Gastroesophageal sphincter (tissue), 4 donors: ENCODE data around the gene TAT. TPM values are rescaled to one million over a fixed set of nuclear protein-coding genes. Genes with fewer than 3 reads are reported as not detected.

Experiments
- ATAC-seq: fragments of 150-250 bp; one replicate; pipeline ENCODE4 v1.9.1; 2016; ENCODE audit warnings: mild to moderate bottlenecking, moderate library complexity
- H3K27ac ChIP-seq, 4 donors: fragments of 200-600 bp; sonication (generic) in 3 of 4; 1 replicate in 3 of 4; 2 replicates in 1 of 4; pipeline ENCODE4 v1.5.1; 2016 to 2019
- H3K27me3 ChIP-seq: fragments of 200-600 bp; sonication (generic); one replicate; pipeline ENCODE4 v1.5.1; 2019
- H3K36me3 ChIP-seq, 2 donors: fragments of 200-600 bp; sonication (generic); one replicate each; pipeline ENCODE4 v1.5.1; 2019; ENCODE audit warnings: control low read depth in 1 of 2
- H3K4me1 ChIP-seq, 3 donors: fragments of 200-600 bp; sonication (generic); 1 replicate in 2 of 3; 2 replicates in 1 of 3; pipeline ENCODE4 v1.5.1; 2016 to 2019; ENCODE audit warnings: control low read depth in 2 of 3
- H3K4me3 ChIP-seq, 2 donors: fragments of 200-600 bp; sonication (generic); one replicate each; pipeline ENCODE4 v1.5.1; 2019; ENCODE audit warnings: mild to moderate bottlenecking in 1 of 2, moderate library complexity in 1 of 2
- H3K9me3 ChIP-seq, 3 donors: fragments of 200-600 bp; sonication (generic); one replicate each; pipeline ENCODE4 v1.5.1; 2017 to 2019; ENCODE audit warnings: control low read depth in 2 of 3
- EP300 ChIP-seq: sonication (generic); formaldehyde crosslinking; IDR thresholded peaks from one replicate; pipeline ENCODE4 v1.6.1; 2017; ENCODE audit warnings: antibody characterized with exemption, mild to moderate bottlenecking
- POLR2A ChIP-seq, 2 donors: fragments of 450-650 bp; IDR thresholded peaks; one replicate each; pipeline ENCODE4 v1.6.1; 2017; ENCODE audit warnings: antibody characterized with exemption in 2 of 2, mild to moderate bottlenecking in 2 of 2, moderate library complexity in 1 of 2
- POLR2AphosphoS5 ChIP-seq: sonication (generic); formaldehyde crosslinking; IDR thresholded peaks from one replicate; pipeline ENCODE4 v1.6.1; 2017; ENCODE audit warnings: antibody characterized with exemption
- WGBS, 2 donors: methylation state at CpG; one replicate each; pipeline ENCODE4 v1.1.5; 2018; ENCODE audit warnings: low coverage in 1 of 2; 5-methylcytosine and 5-hydroxymethylcytosine counted together
- total RNA-seq, 4 donors: library from RNA; depleted of rRNA; stranded (reverse); fragments of >200 nt; gene quantifications; one replicate each; pipeline ENCODE4 v1.1.0, GENCODE V29; 2016
- TF ChIP-seq, protein P1 (sequence below), 4 experiments: fragments of 200-600 bp in 2 of 4; fragments of 450-650 bp in 2 of 4; sonication (generic) in 1 of 4; IDR thresholded peaks; one replicate each; pipeline ENCODE4 v1.5.1; 2017 to 2019; ENCODE audit warnings: antibody characterized with exemption in 4 of 4, mild to moderate bottlenecking in 2 of 4, moderate library complexity in 2 of 4

TAT gene
- total RNA-seq, 4 donors from 2014 or later: not detected

- WGBS, 2 donors: 60 to 67% methylated on average over 1 of the region's 1 CpG
- no peak overlapping the region for H3K4me3 ChIP-seq
- H3K4me1 ChIP-seq: no peaks in the 10 kb centered on the region
- H3K27me3 ChIP-seq: no peaks in the 10 kb centered on the region
- TF ChIP-seq POLR2AphosphoS5 (no peak), POLR2A (IDR thresholded peaks at IDR 0.05) (no peak), EP300 (no peak)
- TF ChIP-seq, protein P1, sequence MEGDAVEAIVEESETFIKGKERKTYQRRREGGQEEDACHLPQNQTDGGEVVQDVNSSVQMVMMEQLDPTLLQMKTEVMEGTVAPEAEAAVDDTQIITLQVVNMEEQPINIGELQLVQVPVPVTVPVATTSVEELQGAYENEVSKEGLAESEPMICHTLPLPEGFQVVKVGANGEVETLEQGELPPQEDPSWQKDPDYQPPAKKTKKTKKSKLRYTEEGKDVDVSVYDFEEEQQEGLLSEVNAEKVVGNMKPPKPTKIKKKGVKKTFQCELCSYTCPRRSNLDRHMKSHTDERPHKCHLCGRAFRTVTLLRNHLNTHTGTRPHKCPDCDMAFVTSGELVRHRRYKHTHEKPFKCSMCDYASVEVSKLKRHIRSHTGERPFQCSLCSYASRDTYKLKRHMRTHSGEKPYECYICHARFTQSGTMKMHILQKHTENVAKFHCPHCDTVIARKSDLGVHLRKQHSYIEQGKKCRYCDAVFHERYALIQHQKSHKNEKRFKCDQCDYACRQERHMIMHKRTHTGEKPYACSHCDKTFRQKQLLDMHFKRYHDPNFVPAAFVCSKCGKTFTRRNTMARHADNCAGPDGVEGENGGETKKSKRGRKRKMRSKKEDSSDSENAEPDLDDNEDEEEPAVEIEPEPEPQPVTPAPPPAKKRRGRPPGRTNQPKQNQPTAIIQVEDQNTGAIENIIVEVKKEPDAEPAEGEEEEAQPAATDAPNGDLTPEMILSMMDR (IDR thresholded peaks at IDR 0.05): no peak
- no peaks in the 10 kb centered on the region for H3K9me3 ChIP-seq
- no peak overlapping the region for H3K27ac ChIP-seq
- no peak for ATAC-seq
- H3K36me3 ChIP-seq: no peaks in the 10 kb centered on the region
These were observed 21.5 kb downstream of the TAT start for GRCh38 chr16:71555230-71555891.

- no peaks in the 10 kb centered on the region for H3K9me3 ChIP-seq
- no peaks in the 10 kb centered on the region for H3K36me3 ChIP-seq
- no peak overlapping the region for H3K4me3 ChIP-seq
- 42 to 49% methylated on average over 6 of the region's 6 CpGs for WGBS, 2 donors
- TF ChIP-seq POLR2A (IDR thresholded peaks at IDR 0.05) (no peak), POLR2AphosphoS5 (no peak), EP300 (no peak)
- TF ChIP-seq, protein P1 (IDR thresholded peaks at IDR 0.05): no peak
- no peaks in the 10 kb centered on the region for H3K4me1 ChIP-seq
- H3K27me3 ChIP-seq: peaks cover 4% of the 10 kb centered on the region
- no peak overlapping the region for H3K27ac ChIP-seq
- no peak for ATAC-seq
These were observed 24.0 kb downstream of the TAT start for GRCh38 chr16:71552698-71553503.

DNA sequence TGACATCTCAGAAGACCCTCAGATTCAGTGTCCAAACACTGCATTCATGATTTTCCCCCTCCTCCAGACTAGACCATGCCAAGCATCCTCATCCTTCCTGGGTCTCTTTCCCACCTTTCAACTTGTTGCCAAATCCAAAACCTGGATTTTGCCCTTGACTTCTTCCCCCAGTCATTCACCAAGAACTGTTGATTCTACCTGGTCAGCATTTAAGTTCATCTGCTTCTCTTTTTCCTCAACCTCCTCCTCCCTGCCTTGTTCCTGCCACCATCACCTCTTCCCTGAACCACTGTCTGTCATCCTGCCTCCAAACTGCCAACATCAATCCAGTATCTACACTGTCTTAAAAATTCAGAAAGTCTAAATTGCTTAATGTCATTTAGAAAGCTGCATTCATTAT is 29.7 kb downstream of the TAT start:
- no peak overlapping the region for H3K4me3 ChIP-seq
- TF ChIP-seq EP300 (no peak), POLR2AphosphoS5 (no peak), POLR2A (IDR thresholded peaks at IDR 0.05) (no peak)
- TF ChIP-seq, protein P1 (IDR thresholded peaks at IDR 0.05): no peak

DNA sequence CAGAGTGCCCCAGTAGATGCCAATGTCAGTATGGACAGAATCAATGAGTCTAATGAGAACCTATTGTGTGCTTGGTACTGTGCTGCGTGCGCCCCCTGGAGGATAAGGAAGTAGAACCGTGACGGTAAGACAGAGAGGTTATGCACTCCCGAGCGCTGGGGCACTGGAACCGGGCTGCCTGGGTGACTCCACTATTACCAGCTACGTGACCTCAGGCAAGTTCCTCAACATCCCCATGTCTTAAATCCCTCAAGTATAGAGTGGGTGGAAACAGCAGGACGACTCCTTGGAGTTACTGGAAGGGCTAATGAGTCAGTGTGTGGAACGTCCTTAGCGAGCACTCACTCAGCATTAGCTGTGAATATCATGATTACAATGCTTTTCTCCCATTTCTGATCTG is 34.5 kb downstream of the TAT start:
- Histone ChIP-seq H3K36me3 (no peaks in the 10 kb centered on the region), H3K4me1 (no peaks in the 10 kb centered on the region), H3K4me3 (no peak overlapping the region), H3K27ac (no peak overlapping the region), H3K9me3 (no peaks in the 10 kb centered on the region), H3K27me3 (peaks cover 4% of the 10 kb centered on the region)
- TF ChIP-seq, protein P1 (IDR thresholded peaks at IDR 0.05): peak in 1 of 4 experiments; percentile 22
- TF ChIP-seq POLR2A (IDR thresholded peaks at IDR 0.05): no peak
- no peak for TF ChIP-seq POLR2AphosphoS5
- no peak for TF ChIP-seq EP300
- no peak for ATAC-seq
- WGBS, 2 donors: 17 to 32% methylated on average over 10 to 11 of the region's 11 CpGs

More for the DNA sequence above, 29.7 kb downstream of the TAT start:
- ATAC-seq: no peak
- Histone ChIP-seq H3K4me1 (no peaks in the 10 kb centered on the region), H3K36me3 (no peaks in the 10 kb centered on the region), H3K27ac (no peak overlapping the region), H3K9me3 (no peaks in the 10 kb centered on the region), H3K27me3 (peaks cover 8% of the 10 kb centered on the region)
